DMS79 treated with DMSO at 0.1 percent for 48 hours (cell line): ENCODE measurements around the gene ITGBL1.

ENCODE experiments used
- DNase-seq: peaks from one replicate; lab custom pipeline; 2025; lab: John Stamatoyannopoulos, UW

ITGBL1 gene

DNA sequence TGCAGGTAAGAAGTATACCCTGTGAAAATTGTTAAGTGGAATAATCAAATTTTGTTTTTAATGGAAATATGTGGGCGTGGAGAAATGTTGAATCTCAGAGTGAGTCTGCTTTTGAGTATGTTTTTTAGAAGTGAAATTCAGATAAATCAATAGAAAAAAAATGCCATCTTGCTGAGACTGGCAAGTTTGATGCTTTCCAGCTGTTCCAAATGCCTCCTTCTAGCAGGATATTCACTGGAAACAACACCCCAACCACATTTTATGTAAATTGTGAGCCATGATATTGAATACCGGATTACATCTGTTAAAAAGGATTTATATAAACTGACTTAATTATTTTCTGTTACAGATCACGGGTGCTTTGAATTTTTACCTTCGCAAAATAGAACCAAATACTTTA, 115.4 kb downstream of the ITGBL1 start:
- no peak for DNase-seq

DNA sequence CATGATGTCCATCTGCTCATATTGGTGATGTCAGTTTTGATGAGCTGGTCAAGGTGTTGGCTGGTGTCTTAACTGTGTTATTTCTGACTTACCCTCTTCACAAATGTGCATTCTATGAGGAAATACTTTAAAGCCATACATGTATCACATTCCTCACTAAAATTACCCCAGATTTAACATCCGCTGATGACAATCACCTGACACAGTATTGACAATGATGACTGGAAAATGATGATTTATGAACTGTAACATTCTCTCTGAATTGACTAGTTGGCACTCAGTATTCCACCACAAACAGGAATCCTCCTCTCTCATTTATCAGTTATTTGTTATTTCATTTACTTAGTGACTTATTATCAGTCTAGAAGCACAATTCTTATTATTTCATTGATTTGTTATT, 117.3 kb downstream of the ITGBL1 start:
- no peak for DNase-seq

DNA sequence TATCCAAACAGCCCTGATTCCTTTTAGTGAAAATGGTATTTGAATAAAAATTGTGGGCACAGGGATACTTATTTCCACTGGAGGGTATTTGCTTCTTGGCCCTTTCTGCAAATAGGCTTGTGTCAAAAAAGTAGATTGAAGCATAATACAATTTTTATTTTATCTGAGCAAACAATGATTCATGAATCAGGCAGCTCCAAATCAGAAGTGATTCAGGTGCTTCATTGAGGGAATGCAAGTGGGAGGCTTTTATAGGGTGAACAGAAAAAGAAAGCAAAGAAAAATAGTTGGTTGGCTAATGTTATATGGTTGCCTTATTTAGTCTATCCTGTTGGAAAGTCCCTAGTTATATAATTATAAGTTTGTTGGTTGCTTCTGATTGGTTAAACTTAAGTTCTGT, 117.9 kb downstream of the ITGBL1 start:
- no peak for DNase-seq

DNA sequence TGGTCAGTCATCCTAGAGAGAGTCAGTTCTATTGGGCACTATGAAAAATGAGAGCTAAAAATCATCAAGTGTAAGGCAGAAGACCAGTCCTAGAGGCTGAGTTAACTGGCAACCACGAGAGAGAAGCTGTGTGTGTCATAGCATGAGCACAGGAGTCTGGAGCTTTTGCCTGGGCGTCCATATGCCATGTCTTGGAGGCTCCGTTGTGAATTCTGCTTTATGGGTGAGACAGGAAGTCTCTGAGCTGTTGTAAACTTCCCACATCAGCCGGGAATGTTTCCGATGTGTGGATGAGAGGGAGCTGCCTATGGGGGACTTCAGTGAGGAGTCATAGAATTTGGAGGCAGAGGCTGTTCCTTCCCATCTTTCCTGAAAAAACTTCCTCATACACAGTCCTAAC, 120.0 kb downstream of the ITGBL1 start:
- peak; percentile 66 for DNase-seq

GRCh38 chr13:101575581-101575980, 123.1 kb downstream of the ITGBL1 start:
- peak; percentile 68 for DNase-seq

- DNase-seq: no peak
Measured at GRCh38 chr13:101576455-101576854, 124.0 kb downstream of the ITGBL1 start.

GRCh38 chr13:101576977-101577376, 124.5 kb downstream of the ITGBL1 start:
- DNase-seq: no peak

DNA sequence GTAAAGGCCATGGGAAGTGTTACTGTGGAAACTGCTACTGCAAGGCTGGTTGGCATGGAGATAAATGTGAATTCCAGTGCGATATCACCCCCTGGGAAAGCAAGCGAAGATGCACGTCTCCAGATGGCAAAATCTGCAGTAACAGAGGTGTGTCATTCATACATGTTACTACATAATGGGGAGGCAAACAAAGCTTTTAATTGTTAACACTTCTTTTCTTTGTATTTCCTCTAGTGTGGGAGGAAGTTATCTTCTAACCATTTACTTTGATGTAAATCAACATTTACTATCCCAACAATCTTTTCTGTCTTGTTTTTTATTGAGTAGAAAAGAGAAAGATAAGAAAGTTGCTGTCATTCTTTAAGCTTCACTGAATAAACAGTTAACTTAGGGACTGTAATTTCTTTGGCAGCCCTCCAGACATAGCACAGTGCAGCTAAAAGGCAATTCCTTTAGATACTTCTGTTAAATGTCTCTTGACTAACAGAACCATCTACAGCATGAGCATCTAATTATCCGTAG, 126.9 kb downstream of the ITGBL1 start:
- peak; percentile 76 for DNase-seq

DNA sequence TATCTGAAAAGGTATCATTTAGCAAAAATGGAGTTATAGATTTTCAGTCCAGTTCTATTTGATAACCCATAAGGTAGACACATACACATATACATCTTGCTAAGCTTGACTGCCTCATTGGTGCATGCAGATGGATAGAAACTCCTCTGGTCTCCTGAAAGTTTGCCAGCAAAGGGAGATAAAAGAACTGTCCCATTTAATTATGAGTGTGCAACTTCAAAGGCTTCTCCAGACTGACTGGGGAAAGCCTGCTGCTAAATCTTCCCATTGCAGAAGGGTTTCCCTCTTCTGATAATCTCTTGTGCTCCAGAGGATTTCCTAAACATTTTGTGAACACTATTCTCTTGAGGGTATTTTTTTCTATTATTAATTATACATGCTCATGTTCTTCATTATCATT, 131.9 kb downstream of the ITGBL1 start:
- no peak for DNase-seq

DNA sequence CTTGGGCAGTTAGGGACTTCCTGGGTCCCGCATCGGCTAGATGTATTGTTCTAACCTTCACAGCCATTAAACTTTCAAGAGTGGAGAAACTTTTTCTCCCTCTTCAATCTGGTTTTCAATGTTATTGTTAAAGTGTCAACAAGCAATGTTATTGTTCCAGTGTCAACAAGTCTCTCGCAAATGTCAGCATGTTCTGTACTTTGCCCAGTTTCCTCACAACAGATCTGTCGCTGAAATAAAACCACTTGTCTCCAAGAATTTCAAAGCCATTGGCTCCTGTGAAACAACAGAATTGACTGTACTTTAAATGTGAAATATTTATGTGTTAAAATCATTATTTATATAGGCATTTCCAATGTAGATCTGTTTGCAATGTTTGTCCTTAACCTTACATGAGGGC, 138.0 kb downstream of the ITGBL1 start:
- DNase-seq: no peak

DNA sequence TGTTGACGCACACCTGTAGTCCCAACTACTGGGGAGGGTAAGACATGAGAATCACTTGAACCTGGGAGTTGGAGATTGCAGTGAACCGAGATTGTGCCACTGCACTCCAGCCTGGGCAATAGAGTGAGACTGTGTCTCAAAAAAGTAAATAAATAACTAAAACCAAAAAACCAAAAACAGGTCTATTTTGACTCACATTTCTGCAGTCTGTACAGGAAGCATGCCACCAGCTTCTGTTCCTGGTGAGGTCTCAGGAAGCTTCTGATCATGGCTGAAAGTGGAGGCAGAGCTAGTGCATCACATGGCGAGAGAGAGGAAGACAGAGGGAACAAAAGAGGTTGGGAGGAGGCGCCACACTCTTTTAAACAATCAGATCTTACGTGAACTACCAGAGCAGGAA, 142.5 kb downstream of the ITGBL1 start:
- no peak for DNase-seq

GRCh38 chr13:101596803-101597202, 144.3 kb downstream of the ITGBL1 start:
- DNase-seq: no peak

DNA sequence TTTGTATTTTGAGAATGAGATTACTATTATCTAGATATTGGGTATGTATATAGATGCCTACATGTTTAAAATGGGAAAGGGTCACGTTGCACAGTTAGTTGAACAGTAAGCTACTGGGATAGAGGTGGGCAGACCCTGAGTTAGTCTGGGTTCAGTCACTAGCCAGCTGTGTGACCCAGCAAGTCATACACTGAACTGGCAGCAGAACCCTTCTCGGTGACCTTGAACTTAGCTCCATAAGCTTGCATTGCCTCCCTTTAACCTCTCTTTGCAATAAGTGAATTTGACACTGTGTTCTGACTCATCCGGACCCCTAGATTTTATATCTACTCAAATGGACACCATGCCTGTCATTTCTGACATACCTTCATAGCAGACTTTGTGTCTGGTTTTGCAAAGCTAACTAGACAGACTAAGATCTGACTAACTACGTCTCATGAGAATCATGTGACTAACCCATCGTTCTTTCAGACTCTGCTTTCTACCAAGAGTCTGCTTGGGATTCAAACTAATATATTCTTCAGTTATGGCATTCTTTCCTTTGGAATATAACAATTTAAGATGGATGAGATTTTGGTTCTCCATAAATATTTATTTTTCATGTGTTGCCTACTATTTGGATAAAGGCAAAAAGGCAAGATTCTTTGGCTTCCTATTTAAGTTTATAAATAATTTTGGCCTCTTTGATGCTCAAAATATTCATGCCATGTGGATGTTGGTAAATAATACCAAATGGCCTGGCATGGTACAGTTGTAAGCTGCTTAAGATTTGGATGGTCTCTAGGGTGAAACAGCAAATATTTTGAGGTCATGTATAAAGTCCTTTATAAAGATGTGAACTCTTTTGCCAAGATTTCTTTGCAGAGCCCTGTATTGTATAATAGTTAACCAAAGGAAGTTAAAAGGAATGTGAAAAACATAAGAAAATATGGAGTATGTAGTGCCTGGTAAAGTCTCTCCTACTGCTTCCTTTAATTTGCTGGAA, 159.3 kb downstream of the ITGBL1 start:
- no peak for DNase-seq

GRCh38 chr13:101612735-101613134, 160.3 kb downstream of the ITGBL1 start:
- DNase-seq: no peak

DNA sequence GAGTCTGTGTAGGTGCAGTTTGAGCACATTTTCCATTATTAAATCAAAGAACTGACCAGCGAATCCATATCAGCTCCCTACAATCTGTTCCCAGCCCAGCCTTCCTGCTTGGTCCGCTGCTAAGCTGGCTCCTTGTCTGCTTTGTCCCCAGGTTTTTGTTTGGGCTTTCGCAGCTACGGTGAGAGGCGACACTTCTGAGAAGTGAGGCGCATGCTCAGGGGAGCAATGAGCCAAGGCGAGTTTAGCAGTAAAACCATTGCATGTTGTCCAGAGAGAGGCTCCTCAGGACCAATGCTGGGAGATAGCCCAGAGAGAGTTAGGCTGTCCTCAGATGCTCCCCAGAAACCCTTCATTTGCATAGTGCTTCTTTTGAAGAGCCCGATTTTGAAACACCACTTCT, 162.0 kb downstream of the ITGBL1 start:
- DNase-seq: peak; percentile 52

- no peak for DNase-seq
Measured at GRCh38 chr13:101618440-101619187, 166.1 kb downstream of the ITGBL1 start.

- DNase-seq: no peak
Measured at GRCh38 chr13:101621099-101621498, 168.6 kb downstream of the ITGBL1 start.

DNA sequence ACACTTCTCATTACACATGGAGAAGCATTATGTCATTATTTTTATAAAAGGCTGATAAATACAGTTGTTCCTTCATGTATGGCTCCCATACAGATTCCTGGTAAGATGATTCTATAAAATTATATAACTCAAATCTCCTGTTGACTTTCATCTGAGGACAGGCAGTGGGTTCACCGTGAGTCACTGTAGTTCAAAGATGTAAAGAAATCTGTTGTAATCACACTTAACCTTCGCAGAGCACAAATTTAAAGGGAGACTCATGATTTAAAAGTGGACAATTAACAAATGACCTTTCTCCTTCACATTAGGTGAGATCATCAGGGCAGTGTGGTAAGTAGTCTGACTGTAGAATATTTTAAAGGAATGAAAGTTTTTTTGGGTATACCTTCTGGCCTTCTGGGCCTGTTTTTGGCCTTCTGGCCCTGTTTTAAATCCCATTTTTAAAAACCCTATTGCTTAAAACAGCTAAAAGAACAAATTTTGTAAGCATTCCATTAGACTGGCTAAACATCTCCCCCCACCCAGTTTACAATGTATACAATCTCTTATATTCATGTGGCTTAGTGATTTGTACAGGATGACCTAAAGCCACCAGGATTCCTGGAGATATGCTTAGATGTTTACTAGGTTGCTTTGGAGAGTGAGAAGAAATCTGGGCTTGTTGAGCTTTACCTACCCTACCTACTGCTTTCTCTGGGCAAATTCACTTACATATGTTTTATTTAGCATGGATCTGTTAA, 171.2 kb downstream of the ITGBL1 start:
- no peak for DNase-seq

DNA sequence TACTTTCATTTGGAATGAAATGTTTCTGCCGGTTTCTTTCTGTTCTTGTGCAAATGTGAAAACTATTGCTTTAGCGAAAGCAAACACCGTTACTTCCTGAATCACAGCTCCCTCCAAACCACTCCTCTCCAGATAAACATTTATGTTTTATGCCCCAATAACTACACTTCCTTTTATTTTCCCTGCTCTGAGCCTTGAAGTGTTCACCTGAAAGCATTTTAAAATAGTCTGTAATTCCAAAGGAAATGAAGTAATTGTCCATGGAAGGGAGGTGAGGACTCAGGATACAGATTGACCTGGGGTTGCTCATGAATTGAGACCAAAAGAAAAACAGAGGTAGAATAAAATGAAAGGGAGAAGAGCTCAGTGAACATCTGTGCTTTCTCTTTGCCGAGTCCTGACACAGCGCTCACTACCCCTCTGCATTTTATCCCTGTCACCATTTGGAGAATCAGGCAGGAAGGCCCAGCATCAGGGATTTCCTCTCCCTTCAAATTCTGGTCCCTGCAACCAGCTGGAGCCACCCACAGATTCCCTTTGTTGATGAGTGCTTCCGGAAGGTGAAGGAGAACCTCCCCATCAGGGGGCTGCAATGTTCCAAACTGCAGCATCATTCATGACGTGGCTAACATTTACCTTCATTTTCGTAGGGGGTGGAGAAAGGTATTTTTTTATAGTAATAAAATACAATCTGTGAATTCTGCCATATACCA, 171.9 kb downstream of the ITGBL1 start:
- DNase-seq: peak; percentile 76

- DNase-seq: no peak
Measured at GRCh38 chr13:101624981-101625380, 172.5 kb downstream of the ITGBL1 start.

GRCh38 chr13:101626925-101627555, 174.6 kb downstream of the ITGBL1 start:
- DNase-seq: peak; percentile 43
